Measurements from ENCODE around the gene RUNDC3A. TPM values are rescaled to one million over a fixed set of nuclear protein-coding genes. Genes with fewer than 3 reads are reported as not detected.

Gene RUNDC3A
- total RNA-seq, 4 donors from 2014 or later, result 0.42 to 2.8 (median 1.7) TPM

DNA sequence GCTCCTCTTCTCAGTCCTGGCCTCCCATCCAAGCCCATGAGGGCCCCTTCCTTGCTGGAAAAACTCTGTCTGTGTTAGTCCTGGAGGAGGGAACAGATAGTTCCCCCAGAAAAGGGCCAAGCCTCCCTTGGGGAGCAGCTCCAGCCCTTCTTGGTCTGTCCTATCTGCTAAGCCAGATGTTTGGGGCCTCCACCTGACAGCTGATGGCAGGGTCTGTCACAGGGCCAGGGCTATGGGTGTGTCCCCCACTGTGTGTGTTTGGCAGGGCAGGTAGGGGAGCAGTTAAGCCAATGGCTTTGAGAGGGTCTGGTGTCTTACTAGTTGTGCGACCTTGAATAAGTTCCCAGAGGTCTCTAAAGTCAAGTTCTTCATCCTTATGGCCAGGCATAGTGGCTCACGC lies 26.8 kb upstream of the RUNDC3A start:
- WGBS, result 83% methylated on average over 1 of the region's 2 CpGs
- no peak overlapping the region for H3K27ac ChIP-seq (replicated peaks in 1 of 4)
- intact Hi-C loops (cut with DNase I), result no loop called here
- DNase-seq (ENCODE audit: extremely low spot score), result no peak
- H3K9me3 ChIP-seq, result no peaks in the 10 kb centered on the region
- H3K27me3 ChIP-seq, result no peaks in the 10 kb centered on the region
- H3K4me1 ChIP-seq, result peaks cover 11 to 17% (median 14%) of the 10 kb centered on the region in 4 donors
- TF ChIP-seq POLR2AphosphoS5 (IDR thresholded peaks at IDR 0.05) (no peak), POLR2A (IDR thresholded peaks at IDR 0.05; ENCODE audit: low read depth) (no peak), EP300 (IDR thresholded peaks at IDR 0.05) (no peak)
- TF ChIP-seq, protein P1, sequence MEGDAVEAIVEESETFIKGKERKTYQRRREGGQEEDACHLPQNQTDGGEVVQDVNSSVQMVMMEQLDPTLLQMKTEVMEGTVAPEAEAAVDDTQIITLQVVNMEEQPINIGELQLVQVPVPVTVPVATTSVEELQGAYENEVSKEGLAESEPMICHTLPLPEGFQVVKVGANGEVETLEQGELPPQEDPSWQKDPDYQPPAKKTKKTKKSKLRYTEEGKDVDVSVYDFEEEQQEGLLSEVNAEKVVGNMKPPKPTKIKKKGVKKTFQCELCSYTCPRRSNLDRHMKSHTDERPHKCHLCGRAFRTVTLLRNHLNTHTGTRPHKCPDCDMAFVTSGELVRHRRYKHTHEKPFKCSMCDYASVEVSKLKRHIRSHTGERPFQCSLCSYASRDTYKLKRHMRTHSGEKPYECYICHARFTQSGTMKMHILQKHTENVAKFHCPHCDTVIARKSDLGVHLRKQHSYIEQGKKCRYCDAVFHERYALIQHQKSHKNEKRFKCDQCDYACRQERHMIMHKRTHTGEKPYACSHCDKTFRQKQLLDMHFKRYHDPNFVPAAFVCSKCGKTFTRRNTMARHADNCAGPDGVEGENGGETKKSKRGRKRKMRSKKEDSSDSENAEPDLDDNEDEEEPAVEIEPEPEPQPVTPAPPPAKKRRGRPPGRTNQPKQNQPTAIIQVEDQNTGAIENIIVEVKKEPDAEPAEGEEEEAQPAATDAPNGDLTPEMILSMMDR (IDR thresholded peaks at IDR 0.05), result no peak
- H3K4me3 ChIP-seq, result no peak overlapping the region
- no peaks in the 10 kb centered on the region for H3K36me3 ChIP-seq

DNA sequence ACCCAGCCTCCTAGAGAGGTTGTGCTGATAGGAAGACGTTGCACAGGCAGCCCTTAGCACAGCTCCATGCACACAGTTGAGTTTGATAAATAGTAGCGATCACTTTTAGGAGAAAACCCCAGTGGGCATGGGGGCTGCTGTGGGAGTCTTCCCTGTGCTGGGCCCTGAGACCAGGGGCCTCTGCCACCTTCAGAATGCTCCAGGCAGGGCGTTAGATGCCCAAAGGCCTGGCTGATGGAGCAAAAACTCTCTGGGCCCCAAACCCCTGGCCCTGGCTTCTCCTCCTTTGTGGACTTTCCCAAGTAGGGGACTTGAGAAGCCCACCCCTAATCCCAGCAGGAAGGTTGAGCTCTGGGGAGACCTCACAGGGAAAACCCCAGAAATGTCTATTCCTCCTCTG lies 26.1 kb upstream of the RUNDC3A start:
- Histone ChIP-seq H3K36me3 (no peaks in the 10 kb centered on the region), H3K9me3 (no peaks in the 10 kb centered on the region), H3K4me1 (peaks cover 11 to 17% (median 14%) of the 10 kb centered on the region in 4 donors), H3K4me3 (no peak overlapping the region), H3K27ac (replicated peaks in 1 of 4) (no peak overlapping the region), H3K27me3 (peaks cover 0 to 2% (median 0%) of the 10 kb centered on the region in 4 donors)
- TF ChIP-seq, protein P1 (IDR thresholded peaks at IDR 0.05), result no peak
- no peak for TF ChIP-seq POLR2AphosphoS5 (IDR thresholded peaks at IDR 0.05)
- intact Hi-C loops (cut with DNase I), result no loop called here
- 70% methylated on average over 2 of the region's 3 CpGs for WGBS
- no peak for DNase-seq (ENCODE audit: extremely low spot score)

DNA sequence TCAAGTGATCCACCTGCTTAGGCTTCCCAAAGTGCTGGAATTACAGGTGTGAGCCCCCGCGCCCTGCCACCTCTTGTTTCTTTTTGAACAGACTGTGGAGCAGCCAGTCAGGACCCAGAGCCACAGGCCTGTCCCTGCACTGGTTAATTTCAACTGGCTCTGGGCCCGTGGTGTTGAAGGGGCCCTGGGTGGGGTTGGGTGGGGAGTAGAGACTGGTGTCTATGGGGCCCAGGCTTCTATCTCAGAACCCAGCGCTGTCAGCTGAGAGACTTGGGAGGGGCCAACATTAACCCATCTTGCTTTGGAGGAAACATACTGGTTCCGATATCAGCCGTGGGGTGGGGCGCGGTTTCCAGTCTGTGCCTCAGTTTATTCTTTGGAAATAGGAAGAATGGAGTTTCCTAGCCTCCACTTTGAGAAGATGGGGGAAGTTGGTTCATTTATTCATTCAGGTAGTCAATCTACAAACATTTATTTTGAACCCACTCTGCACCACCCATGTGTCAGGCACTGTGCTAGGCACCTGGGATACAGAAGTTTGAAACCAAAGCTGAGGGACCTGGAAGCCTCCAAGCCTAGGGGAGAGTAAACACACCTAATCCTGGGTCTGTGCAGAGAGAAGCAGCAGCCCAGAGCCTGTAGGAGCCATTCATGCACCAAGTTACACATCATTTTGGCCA lies 24.9 kb upstream of the RUNDC3A start:
- Histone ChIP-seq H3K36me3 (no peaks in the 10 kb centered on the region), H3K4me1 (peaks cover 11 to 17% (median 14%) of the 10 kb centered on the region in 4 donors), H3K27me3 (peaks cover 0 to 12% (median 0%) of the 10 kb centered on the region in 4 donors), H3K9me3 (no peaks in the 10 kb centered on the region), H3K4me3 (no peak overlapping the region), H3K27ac (replicated peaks in 1 of 4) (no peak overlapping the region)
- TF ChIP-seq POLR2A (IDR thresholded peaks at IDR 0.05; ENCODE audit: low read depth) (no peak), EP300 (IDR thresholded peaks at IDR 0.05) (no peak), POLR2AphosphoS5 (IDR thresholded peaks at IDR 0.05) (no peak)
- TF ChIP-seq, protein P1 (IDR thresholded peaks at IDR 0.05), result no peak
- DNase-seq (ENCODE audit: extremely low spot score), result no peak
- intact Hi-C loops (cut with DNase I), result no loop called here
- WGBS, result 75% methylated on average over 6 of the region's 8 CpGs

DNA sequence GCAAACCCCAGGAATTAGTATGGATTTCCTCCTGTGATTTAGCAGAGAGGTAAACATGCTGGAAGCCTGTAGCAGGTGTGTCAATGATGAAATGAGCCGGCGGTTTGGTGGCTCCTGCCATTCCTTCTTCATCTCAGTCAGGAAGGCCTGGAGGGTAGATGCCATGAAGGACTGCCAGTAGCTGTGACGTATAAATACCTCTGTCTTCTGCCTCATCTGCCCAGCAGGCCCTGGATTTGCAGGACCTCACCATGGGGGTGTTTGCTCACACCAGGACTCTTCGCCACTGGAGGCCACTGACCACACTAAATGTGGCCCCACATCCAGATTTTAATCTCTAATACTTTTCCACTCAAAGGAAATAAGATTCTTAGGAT lies 24.4 kb upstream of the RUNDC3A start:
- H3K4me1 ChIP-seq, result peaks cover 11 to 16% (median 13%) of the 10 kb centered on the region in 4 donors
- DNase-seq (ENCODE audit: extremely low spot score), result no peak
- TF ChIP-seq POLR2AphosphoS5 (IDR thresholded peaks at IDR 0.05) (no peak), POLR2A (IDR thresholded peaks at IDR 0.05; ENCODE audit: low read depth) (no peak), EP300 (IDR thresholded peaks at IDR 0.05) (no peak)
- TF ChIP-seq, protein P1 (IDR thresholded peaks at IDR 0.05), result no peak
- 97% methylated on average over 4 of the region's 4 CpGs for whole genome bisulfite sequencing
- no peak overlapping the region for H3K4me3 ChIP-seq
- intact Hi-C loops (cut with DNase I), result no loop called here
- H3K27ac ChIP-seq (replicated peaks in 1 of 4), result no peak overlapping the region
- H3K27me3 ChIP-seq, result peaks cover 0 to 12% (median 0%) of the 10 kb centered on the region in 4 donors
- H3K36me3 ChIP-seq, result no peaks in the 10 kb centered on the region
- no peaks in the 10 kb centered on the region for H3K9me3 ChIP-seq

DNA sequence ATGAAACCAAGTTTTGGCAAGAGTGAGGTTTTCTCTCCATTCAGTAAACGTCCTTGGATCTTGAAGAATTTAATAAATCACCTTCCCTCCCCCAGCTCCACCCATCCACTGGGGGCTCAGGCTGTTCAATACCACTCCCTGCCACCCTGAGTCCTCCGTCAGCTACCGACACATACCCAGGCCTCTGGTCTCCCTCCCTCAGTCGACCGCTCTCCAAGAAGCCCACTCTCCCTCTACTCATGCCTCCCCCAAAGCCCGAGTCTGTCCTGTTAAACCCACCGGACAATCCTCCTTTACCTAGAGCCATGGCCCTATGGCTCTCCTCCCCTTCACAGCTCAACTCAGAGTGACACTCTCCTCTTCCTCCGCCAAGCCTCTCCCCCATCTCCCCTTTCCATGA lies 20.8 kb upstream of the RUNDC3A start:
- H3K27me3 ChIP-seq, result peaks cover 0 to 12% (median 0%) of the 10 kb centered on the region in 4 donors
- intact Hi-C loops (cut with DNase I), result no loop called here
- H3K9me3 ChIP-seq, result no peaks in the 10 kb centered on the region
- H3K27ac ChIP-seq (replicated peaks in 1 of 4), result no peak overlapping the region
- H3K4me3 ChIP-seq, result no peak overlapping the region
- DNase-seq (ENCODE audit: extremely low spot score), result no peak
- no peaks in the 10 kb centered on the region for H3K4me1 ChIP-seq
- 76% methylated on average over 8 of the region's 8 CpGs for WGBS
- H3K36me3 ChIP-seq, result no peaks in the 10 kb centered on the region
- TF ChIP-seq POLR2A (IDR thresholded peaks at IDR 0.05; ENCODE audit: low read depth) (no peak), POLR2AphosphoS5 (IDR thresholded peaks at IDR 0.05) (no peak), EP300 (IDR thresholded peaks at IDR 0.05) (no peak)
- TF ChIP-seq, protein P1 (IDR thresholded peaks at IDR 0.05), result no peak
